GM13977 (cell line): Measurements from ENCODE around the gene PIK3R5.

Experiments used
- DNase-seq: peaks from one replicate; pipeline ENCODE4 v3.0.0; 2012; ENCODE audit warnings: low spot score
- in situ Hi-C: fragments of 300-500 bp; cut with MboI; formaldehyde crosslinking; loops from one replicate; pipeline ENCODE4 v1.12.0; 2022; ENCODE audit warnings: low sequenced_read_pairs, low pct_unique_long_range_greater_than_20kb, mixed read lengths, inconsistent platforms; ENCODE audit not compliant: unreplicated experiment
- TF ChIP-seq, protein P1 (sequence below): IDR thresholded peaks from 2 replicates; pipeline ENCODE4 v1.5.1; 2012; ENCODE audit warnings: mild to moderate bottlenecking, control low read depth; ENCODE audit not compliant: insufficient read depth; ENCODE audit errors: extremely low read depth, missing control alignments

PIK3R5 gene

DNA sequence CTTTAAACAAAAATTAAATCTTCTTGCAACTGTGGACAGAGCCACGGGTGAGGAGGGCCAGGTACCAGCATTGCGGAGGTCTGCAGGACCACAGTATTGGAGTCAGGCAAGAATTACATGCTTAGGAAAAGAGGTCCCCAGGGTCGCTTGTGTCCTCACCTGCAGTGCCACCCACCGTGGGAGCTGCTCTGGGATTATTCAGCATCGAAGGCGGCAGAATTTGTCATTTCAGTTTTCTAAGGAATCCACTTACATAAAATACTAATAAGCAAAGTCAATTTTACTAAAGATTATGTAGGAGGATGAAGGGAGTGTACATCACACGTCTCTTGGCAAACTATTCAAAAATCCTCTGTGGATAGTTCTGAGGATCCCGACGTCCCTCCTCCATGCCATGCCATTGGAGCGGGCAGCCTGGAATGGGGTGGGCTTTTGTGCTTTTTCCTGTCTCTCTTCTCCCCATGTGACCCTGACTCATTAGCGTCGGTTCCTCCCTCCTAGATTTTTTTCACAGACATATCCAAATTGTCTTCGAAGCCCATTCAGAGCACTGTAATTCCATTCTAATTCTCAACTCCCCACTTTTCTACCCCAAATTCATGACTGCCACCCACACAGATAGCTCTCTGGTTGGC lies 95.0 kb downstream of the PIK3R5 start:
- in situ Hi-C loops: no loop called here
- no peak for DNase-seq
- TF ChIP-seq, protein P1, sequence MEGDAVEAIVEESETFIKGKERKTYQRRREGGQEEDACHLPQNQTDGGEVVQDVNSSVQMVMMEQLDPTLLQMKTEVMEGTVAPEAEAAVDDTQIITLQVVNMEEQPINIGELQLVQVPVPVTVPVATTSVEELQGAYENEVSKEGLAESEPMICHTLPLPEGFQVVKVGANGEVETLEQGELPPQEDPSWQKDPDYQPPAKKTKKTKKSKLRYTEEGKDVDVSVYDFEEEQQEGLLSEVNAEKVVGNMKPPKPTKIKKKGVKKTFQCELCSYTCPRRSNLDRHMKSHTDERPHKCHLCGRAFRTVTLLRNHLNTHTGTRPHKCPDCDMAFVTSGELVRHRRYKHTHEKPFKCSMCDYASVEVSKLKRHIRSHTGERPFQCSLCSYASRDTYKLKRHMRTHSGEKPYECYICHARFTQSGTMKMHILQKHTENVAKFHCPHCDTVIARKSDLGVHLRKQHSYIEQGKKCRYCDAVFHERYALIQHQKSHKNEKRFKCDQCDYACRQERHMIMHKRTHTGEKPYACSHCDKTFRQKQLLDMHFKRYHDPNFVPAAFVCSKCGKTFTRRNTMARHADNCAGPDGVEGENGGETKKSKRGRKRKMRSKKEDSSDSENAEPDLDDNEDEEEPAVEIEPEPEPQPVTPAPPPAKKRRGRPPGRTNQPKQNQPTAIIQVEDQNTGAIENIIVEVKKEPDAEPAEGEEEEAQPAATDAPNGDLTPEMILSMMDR: no peak

DNA sequence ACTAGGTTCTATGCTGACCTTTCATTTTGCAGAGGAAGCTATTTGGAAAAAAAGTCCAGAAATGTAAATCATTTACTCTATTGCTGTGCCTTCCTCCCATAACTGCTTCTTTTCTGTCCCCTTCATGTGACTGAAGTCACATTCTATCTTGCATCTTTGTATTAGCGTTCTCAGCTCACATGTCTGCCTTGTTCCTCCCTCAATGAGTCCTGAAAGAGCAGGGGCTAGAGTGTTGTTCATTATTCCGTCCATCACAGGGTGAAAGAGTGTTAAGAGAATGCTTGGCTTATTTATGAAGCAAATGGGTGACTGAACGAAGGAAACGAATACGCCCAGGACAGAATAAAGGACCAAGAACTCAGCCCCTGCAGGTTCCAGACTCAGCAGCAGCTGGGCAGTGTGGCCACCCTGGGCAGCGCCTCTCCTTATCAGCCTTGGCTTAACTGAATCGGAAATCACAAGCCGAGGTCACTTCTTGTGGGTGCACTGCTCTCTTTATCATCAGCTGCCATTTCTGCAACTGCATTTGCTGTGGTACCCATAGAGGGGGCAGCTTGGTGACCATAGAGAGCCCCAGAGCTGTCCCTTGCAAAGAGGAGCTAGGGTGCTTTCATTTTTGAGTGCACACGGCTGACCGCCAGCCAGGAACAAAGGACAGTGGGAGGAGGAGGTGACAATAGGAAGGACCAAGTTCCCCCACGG lies 96.2 kb downstream of the PIK3R5 start:
- TF ChIP-seq, protein P1: no peak
- in situ Hi-C loops: no loop called here
- no peak for DNase-seq

DNA sequence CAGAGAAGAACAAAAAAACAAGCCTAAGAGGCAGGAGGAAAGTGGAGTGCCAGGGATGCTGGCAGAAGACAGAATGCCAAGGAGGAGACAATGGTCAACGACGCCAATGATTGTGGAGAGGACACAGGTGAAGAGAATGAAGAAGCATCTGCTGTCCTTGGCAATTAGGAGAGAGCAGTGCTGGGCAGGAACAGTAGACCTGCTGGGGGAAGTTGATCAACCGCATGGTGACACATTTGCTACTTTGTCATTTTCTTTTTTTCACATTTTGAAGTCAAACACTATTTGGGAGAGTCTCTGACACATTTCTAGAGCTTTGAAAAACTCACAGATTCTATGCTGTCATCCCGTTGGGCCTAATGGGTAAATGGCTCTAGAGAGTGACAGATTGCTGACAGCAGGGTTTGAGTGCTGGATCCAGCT lies 97.0 kb downstream of the PIK3R5 start:
- peak; percentile 71 for DNase-seq
- in situ Hi-C loops: no loop called here
- TF ChIP-seq, protein P1: no peak

DNA sequence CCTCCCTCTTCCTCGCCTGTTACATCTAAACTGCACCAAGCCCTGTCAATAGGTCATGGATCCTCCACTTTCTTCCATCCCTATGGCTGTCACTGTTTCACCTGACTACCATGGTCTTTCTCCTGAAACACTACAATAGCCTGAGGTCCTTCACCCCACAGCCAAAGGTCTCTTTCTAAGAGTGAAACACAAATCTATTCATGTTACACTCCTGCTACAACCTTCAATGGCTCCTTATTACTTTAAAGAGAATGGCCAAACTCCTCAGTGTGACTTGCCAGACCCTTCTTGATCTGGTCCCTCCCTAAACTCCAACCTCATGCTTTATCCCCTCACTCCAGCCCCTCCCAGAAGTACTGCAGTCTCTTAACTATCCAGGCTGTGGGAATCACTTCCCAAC lies 97.4 kb downstream of the PIK3R5 start:
- in situ Hi-C loops: no loop called here
- TF ChIP-seq, protein P1: no peak
- no peak for DNase-seq

DNA sequence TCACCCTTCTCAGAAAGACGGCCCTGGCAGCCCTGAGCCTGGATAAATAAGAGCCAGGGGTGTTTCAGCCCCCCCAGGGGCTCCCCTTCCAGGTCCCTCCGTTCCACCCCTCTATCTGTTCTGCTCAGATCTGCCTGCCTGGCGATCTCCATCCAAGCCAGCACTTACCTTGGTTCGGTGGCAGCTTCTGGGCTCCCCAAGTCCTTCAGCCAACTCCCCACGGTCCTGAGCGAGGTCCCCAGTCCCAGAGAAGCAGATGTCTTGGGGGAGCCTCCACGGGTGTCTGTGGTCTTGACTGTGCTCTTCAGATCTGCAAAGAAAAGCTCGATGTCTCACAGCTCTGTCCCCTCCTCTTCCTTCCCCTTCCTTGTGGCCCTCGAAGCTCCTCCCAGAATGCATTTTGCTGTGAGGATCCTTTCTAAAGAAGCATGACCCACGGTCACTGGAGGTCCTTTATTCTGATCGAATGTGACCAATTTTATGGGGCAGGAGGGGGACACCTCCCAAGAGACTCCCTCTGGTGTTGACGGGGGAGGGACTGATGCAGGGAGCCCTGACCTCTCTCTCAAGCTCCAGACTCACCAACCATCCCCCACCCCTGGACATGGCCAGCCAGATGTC lies 98.0 kb downstream of the PIK3R5 start, which contains the start of gene PIK3R6:
TSS of gene PIK3R6 (minus strand) at position 314 of the 621 bp plus-strand sequence. CDS start 17,880 bp downstream, outside the sequence.
- TF ChIP-seq, protein P1: no peak
- no peak for DNase-seq
- in situ Hi-C loops: no loop called here

DNA sequence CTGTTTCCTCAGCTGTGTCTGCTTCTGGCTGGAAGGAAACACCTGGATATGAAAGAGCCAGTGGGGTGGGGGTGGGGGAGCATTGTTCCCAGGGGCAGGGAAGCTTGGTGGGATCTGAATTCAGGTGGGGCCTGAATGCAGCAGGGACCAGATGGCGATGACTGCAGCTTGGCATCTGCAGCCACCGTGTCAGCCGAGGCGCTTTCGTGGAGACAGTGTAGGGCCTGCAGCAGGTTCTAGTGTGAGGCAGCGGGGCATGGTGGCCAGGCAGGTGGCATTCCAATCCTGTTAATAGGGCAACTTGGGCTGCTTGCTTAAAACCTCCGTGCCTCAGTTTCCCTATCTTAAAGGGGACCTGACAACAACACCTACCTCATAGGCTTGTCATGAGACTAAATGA lies 99.7 kb downstream of the PIK3R5 start:
- TF ChIP-seq, protein P1: no peak
- no peak for DNase-seq
- in situ Hi-C loops: no loop called here
